ENCODE data around the gene INPP5K. TPM values are rescaled to one million over a fixed set of nuclear protein-coding genes. Genes with fewer than 3 reads are reported as not detected.

Gene INPP5K
- total RNA-seq, 1 donor from 2014 or later = 23.0 TPM

GRCh38 chr17:1559047-1560043 lies 42.9 kb upstream of the INPP5K start:
- no peaks in the 10 kb centered on the region for H3K9me3 ChIP-seq (ENCODE audit: control insufficient read depth in 3 of 3, low read length in 3 of 3)

GRCh38 chr17:1558401-1558800 lies 42.0 kb upstream of the INPP5K start:
- Histone ChIP-seq H3K27me3 (ENCODE audit: control insufficient read depth in 3 of 3, insufficient read depth in 3 of 3, low read length in 3 of 3) (no peaks in the 10 kb centered on the region), H3K9ac (ENCODE audit: low read depth in 1 of 3, low read length in 3 of 3) (no peak overlapping the region), H3K4me1 (ENCODE audit: control insufficient read depth in 3 of 3, insufficient read depth in 3 of 3, low read length in 3 of 3) (peaks cover 20 to 41% (median 24%) of the 10 kb centered on the region in 3 donors), H3K4me3 (ENCODE audit: low read length in 3 of 3) (no peak overlapping the region), H3K9me3 (ENCODE audit: control insufficient read depth in 3 of 3, low read length in 3 of 3) (no peaks in the 10 kb centered on the region), H3K27ac (ENCODE audit: low read depth, low read length) (no peak overlapping the region), H3K36me3 (ENCODE audit: control insufficient read depth in 3 of 3, insufficient read depth in 3 of 3, low read length in 3 of 3) (peaks cover 0 to 4% (median 4%) of the 10 kb centered on the region in 3 donors)

More at GRCh38 chr17:1559047-1560043, 42.9 kb upstream of the INPP5K start:
- Histone ChIP-seq H3K4me3 (ENCODE audit: low read length in 3 of 3) (no peak overlapping the region), H3K27me3 (ENCODE audit: control insufficient read depth in 3 of 3, insufficient read depth in 3 of 3, low read length in 3 of 3) (no peaks in the 10 kb centered on the region), H3K27ac (ENCODE audit: low read depth, low read length) (no peak overlapping the region), H3K36me3 (ENCODE audit: control insufficient read depth in 3 of 3, insufficient read depth in 3 of 3, low read length in 3 of 3) (peaks cover 0 to 4% (median 4%) of the 10 kb centered on the region in 3 donors), H3K4me1 (ENCODE audit: control insufficient read depth in 3 of 3, insufficient read depth in 3 of 3, low read length in 3 of 3) (peaks cover 20 to 41% (median 24%) of the 10 kb centered on the region in 3 donors), H3K9ac (ENCODE audit: low read depth in 1 of 3, low read length in 3 of 3) (peak overlapping the region in 1 of 3 donors; percentile 33)

- Histone ChIP-seq H3K36me3 (ENCODE audit: control insufficient read depth in 3 of 3, insufficient read depth in 3 of 3, low read length in 3 of 3) (peaks cover 0 to 5% (median 4%) of the 10 kb centered on the region in 3 donors), H3K4me1 (ENCODE audit: control insufficient read depth in 3 of 3, insufficient read depth in 3 of 3, low read length in 3 of 3) (peaks cover 17 to 37% (median 18%) of the 10 kb centered on the region in 3 donors), H3K27me3 (ENCODE audit: control insufficient read depth in 3 of 3, insufficient read depth in 3 of 3, low read length in 3 of 3) (no peaks in the 10 kb centered on the region), H3K9me3 (ENCODE audit: control insufficient read depth in 3 of 3, low read length in 3 of 3) (no peaks in the 10 kb centered on the region), H3K9ac (ENCODE audit: low read depth in 1 of 3, low read length in 3 of 3) (no peak overlapping the region), H3K4me3 (ENCODE audit: low read length in 3 of 3) (no peak overlapping the region), H3K27ac (ENCODE audit: low read depth, low read length) (no peak overlapping the region)
These were observed 41.1 kb upstream of the INPP5K start for GRCh38 chr17:1557355-1558095.

- Histone ChIP-seq H3K4me3 (ENCODE audit: low read length in 3 of 3) (no peak overlapping the region), H3K9ac (ENCODE audit: low read depth in 1 of 3, low read length in 3 of 3) (no peak overlapping the region), H3K36me3 (ENCODE audit: control insufficient read depth in 3 of 3, insufficient read depth in 3 of 3, low read length in 3 of 3) (peaks cover 11 to 16% (median 11%) of the 10 kb centered on the region in 3 donors), H3K9me3 (ENCODE audit: control insufficient read depth in 3 of 3, low read length in 3 of 3) (no peaks in the 10 kb centered on the region), H3K4me1 (ENCODE audit: control insufficient read depth in 3 of 3, insufficient read depth in 3 of 3, low read length in 3 of 3) (peaks cover 7 to 27% (median 9%) of the 10 kb centered on the region in 3 donors), H3K27me3 (ENCODE audit: control insufficient read depth in 3 of 3, insufficient read depth in 3 of 3, low read length in 3 of 3) (no peaks in the 10 kb centered on the region), H3K27ac (ENCODE audit: low read depth, low read length) (no peak overlapping the region)
These were observed 39.4 kb upstream of the INPP5K start for GRCh38 chr17:1555651-1556471.

GRCh38 chr17:1554751-1555540 lies 38.5 kb upstream of the INPP5K start:
- no peaks in the 10 kb centered on the region for H3K9me3 ChIP-seq (ENCODE audit: control insufficient read depth in 3 of 3, low read length in 3 of 3)
- no peak overlapping the region for H3K9ac ChIP-seq (ENCODE audit: low read depth in 1 of 3, low read length in 3 of 3)
- no peak overlapping the region for H3K4me3 ChIP-seq (ENCODE audit: low read length in 3 of 3)
- H3K27ac ChIP-seq (ENCODE audit: low read depth, low read length) = no peak overlapping the region
- H3K27me3 ChIP-seq (ENCODE audit: control insufficient read depth in 3 of 3, insufficient read depth in 3 of 3, low read length in 3 of 3) = no peaks in the 10 kb centered on the region
- H3K4me1 ChIP-seq (ENCODE audit: control insufficient read depth in 3 of 3, insufficient read depth in 3 of 3, low read length in 3 of 3) = peaks cover 2 to 17% (median 2%) of the 10 kb centered on the region in 3 donors
- peaks cover 14 to 25% (median 19%) of the 10 kb centered on the region in 3 donors for H3K36me3 ChIP-seq (ENCODE audit: control insufficient read depth in 3 of 3, insufficient read depth in 3 of 3, low read length in 3 of 3)

- Histone ChIP-seq H3K9me3 (ENCODE audit: control insufficient read depth in 3 of 3, low read length in 3 of 3) (no peaks in the 10 kb centered on the region), H3K4me3 (ENCODE audit: low read length in 3 of 3) (no peak overlapping the region), H3K27ac (ENCODE audit: low read depth, low read length) (no peak overlapping the region), H3K36me3 (ENCODE audit: control insufficient read depth in 3 of 3, insufficient read depth in 3 of 3, low read length in 3 of 3) (peaks cover 15 to 26% (median 21%) of the 10 kb centered on the region in 3 donors), H3K9ac (ENCODE audit: low read depth in 1 of 3, low read length in 3 of 3) (no peak overlapping the region), H3K27me3 (ENCODE audit: control insufficient read depth in 3 of 3, insufficient read depth in 3 of 3, low read length in 3 of 3) (no peaks in the 10 kb centered on the region), H3K4me1 (ENCODE audit: control insufficient read depth in 3 of 3, insufficient read depth in 3 of 3, low read length in 3 of 3) (peaks cover 0 to 9% (median 2%) of the 10 kb centered on the region in 3 donors)
These were observed 37.2 kb upstream of the INPP5K start for GRCh38 chr17:1553354-1554266.

GRCh38 chr17:1552932-1553331 lies 36.5 kb upstream of the INPP5K start:
- H3K9me3 ChIP-seq (ENCODE audit: control insufficient read depth in 3 of 3, low read length in 3 of 3) = no peaks in the 10 kb centered on the region
- no peak overlapping the region for H3K9ac ChIP-seq (ENCODE audit: low read depth in 1 of 3, low read length in 3 of 3)
- H3K36me3 ChIP-seq (ENCODE audit: control insufficient read depth in 3 of 3, insufficient read depth in 3 of 3, low read length in 3 of 3) = peaks cover 21 to 27% (median 26%) of the 10 kb centered on the region in 3 donors
- no peaks in the 10 kb centered on the region for H3K27me3 ChIP-seq (ENCODE audit: control insufficient read depth in 3 of 3, insufficient read depth in 3 of 3, low read length in 3 of 3)
- H3K4me3 ChIP-seq (ENCODE audit: low read length in 3 of 3) = no peak overlapping the region
- peaks cover 0 to 9% (median 2%) of the 10 kb centered on the region in 3 donors for H3K4me1 ChIP-seq (ENCODE audit: control insufficient read depth in 3 of 3, insufficient read depth in 3 of 3, low read length in 3 of 3)
- H3K27ac ChIP-seq (ENCODE audit: low read depth, low read length) = no peak overlapping the region

- H3K27ac ChIP-seq (ENCODE audit: low read depth, low read length) = no peak overlapping the region
- peaks cover 0 to 9% (median 2%) of the 10 kb centered on the region in 3 donors for H3K4me1 ChIP-seq (ENCODE audit: control insufficient read depth in 3 of 3, insufficient read depth in 3 of 3, low read length in 3 of 3)
- H3K4me3 ChIP-seq (ENCODE audit: low read length in 3 of 3) = no peak overlapping the region
- no peaks in the 10 kb centered on the region for H3K27me3 ChIP-seq (ENCODE audit: control insufficient read depth in 3 of 3, insufficient read depth in 3 of 3, low read length in 3 of 3)
- no peak overlapping the region for H3K9ac ChIP-seq (ENCODE audit: low read depth in 1 of 3, low read length in 3 of 3)
- H3K36me3 ChIP-seq (ENCODE audit: control insufficient read depth in 3 of 3, insufficient read depth in 3 of 3, low read length in 3 of 3) = peaks cover 22 to 29% (median 24%) of the 10 kb centered on the region in 3 donors
- H3K9me3 ChIP-seq (ENCODE audit: control insufficient read depth in 3 of 3, low read length in 3 of 3) = no peaks in the 10 kb centered on the region
These were observed 35.3 kb upstream of the INPP5K start for GRCh38 chr17:1551741-1552140.

All from skeletal muscle tissue (tissue), 4 donors.